ENCODE results near the gene RBM7. TPM values are rescaled to one million over a fixed set of nuclear protein-coding genes. Genes with fewer than 3 reads are reported as not detected.
A peak's percentile ranks its signal among the peaks of the same experiment; 100 is the strongest.

The RBM7 gene
- total and polyA plus RNA-seq, 2 donors (not counting 3 experiments of a cell fraction or from before 2014, with no cell fraction given), result 16.4 to 38.4 TPM

- CTCF ChIA-PET, result interaction anchor here (1.6 to 3.6 kb wide), 3 partner anchors 50 to 117 kb away, joined by 5 to 22 read pairs (median 18); no protein-coding TSS in a partner anchor
- intact Hi-C loops (cut with micrococcal nuclease), result loop anchor here (5.0 kb wide), 1 partner anchor 365 kb away; no protein-coding TSS in a partner anchor
- peak; percentile 37 for DNase-seq (ENCODE audit: low read depth, low spot score)
Observed at GRCh38 chr11:114397349-114397982, 3.0 kb upstream of the RBM7 start.

More at GRCh38 chr11:114397349-114397982, 3.0 kb upstream of the RBM7 start:
- Histone ChIP-seq H3K36me3 (ENCODE audit: control insufficient read depth in 2 of 2, extremely low read depth in 1 of 2, insufficient read depth in 2 of 2, low read length in 2 of 2) (no peaks in the 10 kb centered on the region), H3K27ac (ENCODE audit: insufficient read depth, low read depth, low read length) (no peak overlapping the region), H2AFZ (ENCODE audit: low read depth, low read length) (no peak overlapping the region), H3K4me1 (ENCODE audit: control insufficient read depth, extremely low read depth, insufficient read depth, low read length) (peaks cover 25% of the 10 kb centered on the region), H3K27me3 (ENCODE audit: control insufficient read depth in 2 of 2, insufficient read depth in 2 of 2, low read length in 2 of 2) (no peaks in the 10 kb centered on the region), H3K4me2 (ENCODE audit: insufficient read depth, low read length) (no peak overlapping the region), H3K9ac (replicated peaks; ENCODE audit: extremely low read depth, insufficient read depth, low read length) (no peak overlapping the region), H3K9me1 (replicated peaks; ENCODE audit: control insufficient read depth, extremely low read depth, insufficient read depth, low read length) (no peaks in the 10 kb centered on the region), H3K9me3 (replicated peaks; ENCODE audit: control insufficient read depth, insufficient read depth, low read length) (no peaks in the 10 kb centered on the region), H3K79me2 (ENCODE audit: control insufficient read depth, insufficient read depth, low read length) (peaks cover 28% of the 10 kb centered on the region), H4K20me1 (replicated peaks; ENCODE audit: control insufficient read depth, extremely low read depth, insufficient read depth, low read length) (no peaks in the 10 kb centered on the region), H3K4me3 (replicated peaks in 1 of 3; ENCODE audit: insufficient read depth in 1 of 3, low read depth in 1 of 3, low read length in 3 of 3) (no peak overlapping the region)
- TF ChIP-seq GATA2 (IDR thresholded peaks at IDR 0.05; ENCODE audit: insufficient read depth, insufficient read length, low read depth, low read length) (no peak), MAX (IDR thresholded peaks at IDR 0.05; ENCODE audit: insufficient read depth, insufficient read length) (no peak), MYC (IDR thresholded peaks at IDR 0.05; ENCODE audit: low read depth, low read length) (no peak), POLR2AphosphoS5 (IDR thresholded peaks at IDR 0.05; ENCODE audit: insufficient read depth, low read depth, low read length) (no peak), CTCF (IDR thresholded peaks at IDR 0.05; ENCODE audit: extremely low read depth in 1 of 2, insufficient read depth in 1 of 2, low read depth in 1 of 2, low read length in 2 of 2) (no peak), POLR2A (IDR thresholded peaks at IDR 0.05; ENCODE audit: low read depth, low read length) (no peak), JUN (IDR thresholded peaks at IDR 0.05; ENCODE audit: borderline replicate concordance, insufficient read depth, insufficient read length, low read depth) (no peak), EZH2 (IDR thresholded peaks at IDR 0.05; ENCODE audit: borderline replicate concordance, low read depth, low read length, severe bottlenecking) (no peak), FOS (IDR thresholded peaks at IDR 0.05; ENCODE audit: borderline replicate concordance, insufficient read depth, low read length) (no peak)
- POLR2A ChIA-PET, result no interaction called here
- dilution Hi-C loops (cut with MboI; ENCODE audit: extremely low pct_ligation_motif_present, low sequenced_read_pairs), result no loop called here
- BruUV-seq (replicated peaks), result no TSS peak
- no peak for FAIRE-seq
